GM19035 (cell line): Measurements from ENCODE around the gene OR1J2.
"Not testable (repeated sequence)": the region's sequence is repeated elsewhere in the genome, so short reads cannot be mapped to it uniquely, and the experiment has no call there.

ENCODE experiments used
- ATAC-seq: cut with Tn5 transposase; IDR thresholded peaks from one replicate; pipeline ENCODE4 v1.9.1; 2021; ENCODE audit not compliant: unreplicated experiment

The OR1J2 gene, protein sequence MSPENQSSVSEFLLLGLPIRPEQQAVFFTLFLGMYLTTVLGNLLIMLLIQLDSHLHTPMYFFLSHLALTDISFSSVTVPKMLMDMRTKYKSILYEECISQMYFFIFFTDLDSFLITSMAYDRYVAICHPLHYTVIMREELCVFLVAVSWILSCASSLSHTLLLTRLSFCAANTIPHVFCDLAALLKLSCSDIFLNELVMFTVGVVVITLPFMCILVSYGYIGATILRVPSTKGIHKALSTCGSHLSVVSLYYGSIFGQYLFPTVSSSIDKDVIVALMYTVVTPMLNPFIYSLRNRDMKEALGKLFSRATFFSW

DNA sequence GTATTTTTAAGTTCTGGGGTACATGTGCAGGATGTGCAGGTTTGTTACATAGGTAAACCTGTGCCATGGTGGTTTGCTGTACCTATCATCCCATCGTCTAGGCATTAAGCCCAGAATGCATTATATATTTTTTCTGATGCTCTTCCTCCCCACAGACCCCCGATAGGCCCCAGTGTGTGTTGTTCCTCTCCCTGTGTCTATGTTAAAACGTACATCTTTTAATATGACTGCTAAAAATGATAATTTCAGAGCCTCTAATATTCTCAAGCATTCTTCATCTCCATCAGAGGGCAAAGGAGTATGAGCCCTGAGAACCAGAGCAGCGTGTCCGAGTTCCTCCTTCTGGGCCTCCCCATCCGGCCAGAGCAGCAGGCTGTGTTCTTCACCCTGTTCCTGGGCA lies at the start of gene OR1J2:
Gene OR1J2, plus strand, starts transcription at position 301 of the 400 bp plus-strand sequence. Its CDS starts 0 bp downstream, at position 301.
- ATAC-seq = no peak

DNA sequence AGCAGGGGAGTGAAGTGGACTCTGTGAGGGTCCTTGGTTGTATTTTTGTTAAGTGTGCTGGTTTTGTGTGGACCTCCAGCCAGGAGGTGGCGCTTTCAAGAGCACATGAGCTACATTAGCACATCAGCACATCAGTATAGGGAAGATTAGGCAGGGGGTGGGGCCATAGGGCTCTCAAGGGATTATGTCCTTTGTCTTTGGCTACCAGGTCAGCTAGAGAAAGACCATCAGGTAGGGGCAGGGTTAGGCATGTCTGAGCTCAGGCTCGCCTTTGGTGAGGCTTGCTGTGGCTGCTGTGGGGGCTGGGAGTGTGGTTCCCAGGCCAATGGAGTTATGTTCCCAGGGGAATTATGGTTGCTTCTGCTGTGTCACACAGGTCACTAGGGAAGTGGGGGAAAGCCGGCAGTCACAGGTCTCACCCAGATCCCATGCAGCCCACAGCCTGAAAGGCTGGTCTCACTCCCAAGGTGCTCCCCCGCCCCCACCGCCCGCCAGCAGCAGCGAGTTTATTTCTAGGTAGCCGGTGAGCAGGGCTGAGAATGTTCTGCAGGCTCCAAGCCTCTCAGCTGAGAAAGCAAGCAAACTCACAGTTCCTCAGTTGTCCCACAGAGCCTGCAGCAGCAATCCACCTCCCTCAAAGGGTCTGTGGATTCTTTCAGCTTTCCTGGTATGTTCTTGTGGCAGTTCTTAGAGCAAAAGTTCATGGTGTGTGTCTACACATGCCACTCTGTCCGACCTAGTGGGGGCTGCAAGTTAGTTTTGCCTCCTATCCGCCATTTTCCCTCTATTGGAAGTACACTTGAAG lies 46.6 kb upstream of the OR1J2 start:
- ATAC-seq = peak; percentile 83

DNA sequence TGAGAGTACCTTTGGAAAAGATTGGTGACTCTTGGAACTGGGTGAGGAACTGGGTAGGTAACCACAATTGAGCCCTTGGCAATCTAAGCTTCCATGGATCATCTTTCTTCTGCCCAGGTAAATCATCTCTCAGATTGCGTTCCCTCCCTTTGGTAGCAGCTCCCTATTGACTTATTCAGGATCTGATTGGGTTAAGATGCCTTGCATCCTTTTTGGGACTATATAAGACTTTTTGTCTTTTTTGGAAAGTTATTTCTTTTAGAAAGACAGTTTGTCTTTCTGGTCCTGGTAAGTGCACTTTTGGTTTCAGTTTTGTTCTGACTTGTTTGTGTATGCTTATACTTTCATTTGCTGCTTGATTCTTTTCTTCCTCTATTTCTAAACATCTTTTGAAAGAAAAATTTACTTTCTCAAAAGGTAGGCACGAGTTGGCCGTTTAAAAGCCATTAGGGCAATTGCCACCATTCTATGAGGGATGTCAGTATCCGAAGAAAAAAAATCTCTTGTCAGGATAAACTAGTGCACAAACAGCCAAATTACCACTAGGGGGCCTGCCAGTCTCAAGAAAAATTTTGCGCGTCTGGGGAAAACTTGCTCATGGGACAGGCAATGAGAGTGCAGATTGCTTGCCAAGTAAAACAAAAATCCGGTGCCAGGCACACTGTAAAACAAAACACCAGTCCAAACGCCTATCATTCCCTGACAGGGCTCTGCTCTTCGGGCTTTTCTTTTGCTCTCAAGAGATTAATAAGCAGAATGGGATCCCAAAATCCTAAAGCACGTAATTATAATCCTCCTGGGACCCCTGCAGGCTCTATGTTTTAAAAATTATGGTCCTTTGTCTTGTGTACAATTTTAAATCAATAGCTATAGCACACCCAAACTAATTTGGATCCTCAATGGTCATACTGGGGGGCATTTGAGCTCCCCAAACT lies 45.7 kb upstream of the OR1J2 start:
- ATAC-seq = peak; percentile 68

- ATAC-seq = no peak
These were observed 44.1 kb upstream of the OR1J2 start for GRCh38 chr9:122466456-122466855.

DNA sequence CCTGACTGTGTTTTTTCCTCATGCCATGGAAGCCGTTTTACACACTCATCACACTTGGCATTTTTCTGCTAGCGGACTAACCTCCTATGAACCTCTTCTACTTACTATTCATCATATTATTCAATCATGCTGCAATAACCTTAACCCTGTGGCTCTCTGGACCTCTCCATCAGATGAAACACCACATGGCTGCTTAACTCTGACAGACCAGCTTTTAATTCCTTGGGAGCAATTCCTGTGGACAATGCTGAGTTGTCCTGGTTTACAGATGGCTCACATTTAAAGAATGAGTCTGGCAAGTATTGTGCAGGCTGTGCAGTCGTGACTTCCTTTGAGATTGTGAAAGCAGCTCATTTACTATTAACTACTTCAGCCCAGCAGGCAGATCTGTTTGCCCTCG lies 41.9 kb upstream of the OR1J2 start:
- no peak for ATAC-seq

DNA sequence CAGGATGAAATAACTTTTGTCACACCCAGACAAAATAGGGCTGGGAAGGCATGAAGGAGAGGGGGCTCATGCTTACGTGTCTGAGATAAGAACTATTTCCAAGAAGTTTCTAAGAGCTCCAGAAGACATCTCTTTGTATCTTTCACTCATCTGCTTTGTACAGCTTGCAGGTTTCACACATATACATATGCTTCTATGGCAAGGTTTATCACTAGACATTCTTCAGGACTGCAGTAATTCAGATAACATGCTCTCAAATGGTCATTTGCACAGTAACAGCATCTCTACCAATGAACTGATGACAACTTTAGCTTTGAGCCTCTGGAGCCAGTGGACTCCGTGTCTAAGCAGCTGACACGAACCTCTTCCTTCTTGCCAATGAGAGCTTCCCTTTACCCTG lies 36.0 kb upstream of the OR1J2 start:
- no peak for ATAC-seq

- no peak for ATAC-seq
These were observed 34.9 kb upstream of the OR1J2 start for GRCh38 chr9:122475717-122476116.

GRCh38 chr9:122477346-122477745 lies 33.3 kb upstream of the OR1J2 start:
- ATAC-seq = no peak

GRCh38 chr9:122477826-122478225 lies 32.8 kb upstream of the OR1J2 start, which contains the start of gene OR1J1:
TSS of gene OR1J1 (minus strand) at chr9:122477926. CDS start at chr9:122477926, 0 bp downstream.
- no peak for ATAC-seq

- ATAC-seq = no peak
These were observed 31.5 kb upstream of the OR1J2 start for GRCh38 chr9:122479062-122479461.

GRCh38 chr9:122498883-122499288 lies 11.7 kb upstream of the OR1J2 start:
- no peak for ATAC-seq

- no peak for ATAC-seq
These were observed 3.6 kb upstream of the OR1J2 start for GRCh38 chr9:122506964-122507363.

DNA sequence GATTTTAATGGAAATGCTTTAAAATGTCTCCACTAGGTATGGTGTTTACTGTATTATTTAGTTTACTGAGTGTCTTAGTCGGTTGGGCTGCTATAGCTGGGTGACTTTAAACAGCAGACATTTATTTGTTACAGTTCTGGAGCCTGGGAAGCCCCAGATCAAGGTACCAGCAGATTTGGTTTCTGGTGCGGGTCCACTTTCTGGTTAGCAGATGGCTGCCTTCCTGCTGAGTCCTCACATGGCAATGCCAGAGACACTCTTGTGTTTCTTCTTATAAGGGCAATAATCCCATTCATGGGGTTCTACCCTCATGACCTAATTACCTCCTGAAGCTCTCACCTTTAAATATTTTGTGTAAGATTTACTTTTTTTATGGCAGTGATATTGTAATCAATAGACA lies 7.6 kb downstream of the OR1J2 start:
- ATAC-seq = no peak

DNA sequence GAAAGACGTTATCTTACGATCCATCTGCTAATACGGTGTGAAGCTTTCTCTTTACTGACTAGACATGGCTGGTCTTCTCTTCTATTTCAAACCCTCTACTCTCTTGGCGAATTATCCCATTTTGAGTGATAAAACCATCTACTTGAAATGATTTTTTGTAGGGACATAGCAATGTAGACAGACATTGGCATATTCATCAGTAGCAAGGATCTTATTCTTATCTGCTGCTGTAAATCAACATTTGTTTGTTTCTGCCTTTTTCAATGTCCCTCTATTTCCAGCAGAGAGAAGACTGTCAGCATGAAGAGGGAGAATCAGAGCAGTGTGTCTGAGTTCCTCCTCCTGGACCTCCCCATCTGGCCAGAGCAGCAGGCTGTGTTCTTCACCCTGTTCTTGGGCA lies 8.2 kb downstream of the OR1J2 start, which contains the start of gene OR1J4:
Gene OR1J4, plus strand, starts transcription at position 301 of the 400 bp plus-strand sequence. Its CDS starts 0 bp downstream, at position 301.
- ATAC-seq = no peak

DNA sequence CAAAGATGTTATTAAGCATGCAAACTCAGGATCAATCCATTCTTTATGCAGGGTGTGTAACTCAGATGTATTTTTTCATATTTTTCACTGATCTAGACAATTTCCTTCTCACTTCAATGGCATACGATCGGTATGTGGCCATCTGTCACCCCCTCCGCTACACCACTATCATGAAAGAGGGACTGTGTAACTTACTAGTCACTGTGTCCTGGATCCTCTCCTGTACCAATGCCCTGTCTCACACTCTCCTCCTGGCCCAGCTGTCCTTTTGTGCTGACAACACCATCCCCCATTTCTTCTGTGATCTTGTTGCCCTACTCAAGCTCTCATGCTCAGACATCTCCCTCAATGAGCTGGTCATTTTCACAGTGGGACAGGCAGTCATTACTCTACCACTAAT lies 8.8 kb downstream of the OR1J2 start:
- ATAC-seq = no peak

DNA sequence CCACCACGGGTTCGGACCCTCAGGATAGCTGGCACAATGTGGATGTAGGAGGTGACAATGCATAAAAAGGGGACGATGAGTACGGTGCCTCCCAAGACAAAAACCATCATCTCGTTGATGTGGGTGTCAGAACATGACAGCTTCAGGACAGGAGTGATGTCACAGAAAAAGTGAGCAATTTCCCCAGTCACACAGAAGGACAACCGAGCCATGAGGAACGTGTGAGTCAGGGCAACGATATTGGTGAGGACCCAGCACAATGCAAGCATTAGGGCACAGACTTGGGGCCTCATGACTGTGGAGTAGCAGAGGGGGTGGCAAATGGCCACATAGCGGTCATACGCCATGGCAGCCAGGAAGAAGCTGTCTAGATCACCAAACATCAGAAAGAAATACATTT lies 16.0 kb downstream of the OR1J2 start:
- no peak for ATAC-seq

DNA sequence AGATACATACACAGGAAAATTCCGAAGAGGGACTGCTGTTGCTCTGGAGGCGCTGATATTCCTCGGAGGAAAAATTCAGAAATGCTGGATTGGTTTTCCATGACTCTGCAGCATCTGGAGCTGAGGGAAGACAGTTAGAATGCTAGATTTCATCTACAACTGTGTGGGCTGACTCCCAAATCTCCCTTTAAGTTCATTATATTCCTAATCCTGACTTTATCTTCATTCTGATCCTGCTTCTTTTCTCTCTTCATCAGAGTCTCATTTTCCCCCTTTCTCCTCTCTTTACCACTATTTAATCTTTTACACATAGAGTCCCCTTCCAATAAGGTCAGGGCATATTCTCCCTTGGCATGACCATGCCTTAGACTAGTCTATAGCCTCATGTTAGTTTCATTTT lies 16.6 kb downstream of the OR1J2 start, which contains the start of gene OR1N1:
Gene OR1N1, minus strand, starts transcription at position 101 of the 400 bp plus-strand sequence. Its CDS starts 0 bp downstream, at position 101.
- no peak for ATAC-seq

- ATAC-seq = not testable (repeated sequence)
These were observed 20.6 kb downstream of the OR1J2 start for GRCh38 chr9:122531157-122531556.

DNA sequence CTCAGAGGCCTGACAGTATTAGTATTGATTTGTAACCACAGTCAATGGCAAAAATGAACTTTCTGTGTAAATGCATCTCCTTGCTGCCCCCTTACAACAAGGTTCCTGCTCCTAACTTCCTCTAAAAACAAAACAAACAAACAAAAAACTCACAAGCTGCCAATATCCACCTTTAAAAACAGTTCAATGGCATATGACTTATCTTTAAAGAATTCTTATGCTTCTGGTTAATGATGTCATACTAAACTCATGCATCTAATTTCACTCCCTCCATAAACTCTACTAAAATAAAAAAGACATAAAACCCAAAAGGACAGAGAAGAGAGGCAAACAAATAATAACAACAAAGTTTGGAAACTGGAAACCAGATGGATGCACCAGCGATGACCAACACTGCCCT lies 25.5 kb downstream of the OR1J2 start:
- ATAC-seq = no peak

GRCh38 chr9:122537066-122537465 lies 26.5 kb downstream of the OR1J2 start:
- not testable (repeated sequence) for ATAC-seq

DNA sequence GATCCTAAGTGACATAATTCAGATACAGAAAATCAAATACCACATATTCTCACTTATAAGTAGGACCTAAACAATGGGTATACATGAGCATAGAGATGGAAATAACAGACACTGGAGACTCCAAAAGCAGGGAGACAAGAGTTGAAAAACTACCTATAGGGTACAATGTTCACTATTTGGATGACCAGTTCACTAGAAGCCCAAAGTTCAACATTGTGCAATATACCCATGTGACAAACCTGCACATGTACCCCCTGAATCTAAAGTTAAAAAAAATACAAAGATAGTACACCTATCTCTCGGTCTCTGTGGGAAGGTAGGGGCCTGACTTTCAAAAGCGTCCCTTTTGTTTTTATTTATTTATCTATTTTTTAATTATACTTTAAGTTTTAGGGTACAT lies 28.2 kb downstream of the OR1J2 start:
- ATAC-seq = no peak
